Activated CD8-positive, alpha-beta T cell treated with anti-CD3 and anti-CD28 coated beads for 36 hours (primary cell): ENCODE results near the gene MCF2L2. TPM values are rescaled to one million over a fixed set of nuclear protein-coding genes. Genes with fewer than 3 reads are reported as not detected.
"Not testable (repeated sequence)": the region's sequence is repeated elsewhere in the genome, so short reads cannot be mapped to it uniquely, and the experiment has no call there.

Experiments used
- ATAC-seq: fragments of 200-7000 bp; cut with Tn5 transposase; one replicate; pipeline ENCODE4 v1.10.0; 2021; ENCODE audit warnings: mild to moderate bottlenecking, moderate library complexity
- CTCF ChIA-PET: fragments of 350-600 bp; sonication (Branson Sonifier 250); formaldehyde crosslinking; loops from one replicate; lab custom pipeline; 2021; ENCODE audit warnings: antibody characterized with exemption; lab: Charles Lee
- POLR2A ChIA-PET: fragments of 350-600 bp; sonication (Branson Sonifier 250); formaldehyde crosslinking; loops from one replicate; lab custom pipeline; 2021; ENCODE audit warnings: antibody characterized with exemption; lab: Charles Lee
- DNase-seq: peaks from one replicate; pipeline ENCODE4 v3.0.0-alpha.2; 2020
- H3K27ac Mint-ChIP-seq: one replicate; pipeline ENCODE4 v1.8.0; 2021; ENCODE audit warnings: mild to moderate bottlenecking, mixed read lengths
- H3K27me3 Mint-ChIP-seq: one replicate; pipeline ENCODE4 v1.8.0; 2021; ENCODE audit warnings: mixed read lengths
- H3K36me3 Mint-ChIP-seq: one replicate; pipeline ENCODE4 v1.8.0; 2021; ENCODE audit warnings: low read depth, mixed read lengths
- H3K4me1 Mint-ChIP-seq: one replicate; pipeline ENCODE4 v1.8.0; 2021; ENCODE audit warnings: low read depth, mixed read lengths
- H3K4me3 Mint-ChIP-seq: one replicate; pipeline ENCODE4 v1.8.0; 2021; ENCODE audit warnings: mild to moderate bottlenecking, moderate library complexity, mixed read lengths
- H3K9me3 Mint-ChIP-seq: one replicate; pipeline ENCODE4 v1.8.0; 2021; ENCODE audit warnings: mixed read lengths
- intact Hi-C: fragments of 100-400 bp; cut with micrococcal nuclease; formaldehyde crosslinking; loops from one replicate; pipeline ENCODE4 v1.10.0; 2022
- total RNA-seq, 2 experiments: library from RNA; stranded (reverse); gene quantifications; one replicate each; pipeline ENCODE4 v1.2.3, GENCODE V29; 2021
- TF ChIP-seq, protein P1 (sequence below): fragments of 200-600 bp; IDR thresholded peaks from one replicate; pipeline ENCODE4 v1.8.0; 2022; ENCODE audit warnings: antibody characterized with exemption, mild to moderate bottlenecking

Gene MCF2L2
- total RNA-seq, 2 experiments from 2014 or later, result 3.5 to 3.7 TPM

DNA sequence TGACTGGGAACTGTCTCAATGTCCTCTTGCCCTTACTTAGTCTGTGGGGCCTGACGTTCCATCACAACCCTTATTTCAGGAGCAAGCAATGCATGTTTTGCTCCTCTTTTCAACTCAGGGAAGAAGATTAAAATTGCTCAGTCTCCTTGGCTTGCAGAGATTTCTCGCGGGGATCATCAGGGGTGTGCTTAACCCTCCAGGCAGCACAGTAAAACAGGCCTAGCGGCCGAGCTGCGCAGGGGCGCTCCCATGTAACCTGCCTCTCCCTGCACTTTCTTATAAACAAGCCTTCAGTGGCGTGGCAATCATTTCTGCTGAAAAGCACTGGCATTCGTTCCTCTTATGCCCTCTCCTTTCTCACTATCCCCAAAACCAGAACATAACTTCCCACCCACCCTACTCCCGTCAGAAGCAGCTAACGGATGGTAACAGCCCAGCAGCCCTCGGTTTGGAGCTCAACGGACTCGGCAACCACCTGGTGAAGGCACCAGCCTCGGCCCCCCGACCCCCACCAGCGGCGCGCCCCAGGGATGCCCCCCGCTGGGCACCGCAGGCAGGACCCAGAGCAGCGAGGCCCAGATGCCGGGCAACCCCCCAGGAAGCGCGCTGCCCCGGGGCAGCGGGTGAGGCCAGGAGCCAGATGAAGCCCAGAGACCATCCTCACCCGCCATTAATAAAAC is 1.1 kb downstream of the MCF2L2 start:
- Mint-ChIP-seq H3K27me3 (no peaks in the 10 kb centered on the region), H3K9me3 (no peaks in the 10 kb centered on the region), H3K4me1 (peaks cover 36% of the 10 kb centered on the region), H3K36me3 (no peaks in the 10 kb centered on the region), H3K4me3 (peak overlapping the region; percentile 84), H3K27ac (peak overlapping the region; percentile 30)
- TF ChIP-seq, protein P1, sequence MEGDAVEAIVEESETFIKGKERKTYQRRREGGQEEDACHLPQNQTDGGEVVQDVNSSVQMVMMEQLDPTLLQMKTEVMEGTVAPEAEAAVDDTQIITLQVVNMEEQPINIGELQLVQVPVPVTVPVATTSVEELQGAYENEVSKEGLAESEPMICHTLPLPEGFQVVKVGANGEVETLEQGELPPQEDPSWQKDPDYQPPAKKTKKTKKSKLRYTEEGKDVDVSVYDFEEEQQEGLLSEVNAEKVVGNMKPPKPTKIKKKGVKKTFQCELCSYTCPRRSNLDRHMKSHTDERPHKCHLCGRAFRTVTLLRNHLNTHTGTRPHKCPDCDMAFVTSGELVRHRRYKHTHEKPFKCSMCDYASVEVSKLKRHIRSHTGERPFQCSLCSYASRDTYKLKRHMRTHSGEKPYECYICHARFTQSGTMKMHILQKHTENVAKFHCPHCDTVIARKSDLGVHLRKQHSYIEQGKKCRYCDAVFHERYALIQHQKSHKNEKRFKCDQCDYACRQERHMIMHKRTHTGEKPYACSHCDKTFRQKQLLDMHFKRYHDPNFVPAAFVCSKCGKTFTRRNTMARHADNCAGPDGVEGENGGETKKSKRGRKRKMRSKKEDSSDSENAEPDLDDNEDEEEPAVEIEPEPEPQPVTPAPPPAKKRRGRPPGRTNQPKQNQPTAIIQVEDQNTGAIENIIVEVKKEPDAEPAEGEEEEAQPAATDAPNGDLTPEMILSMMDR, result no peak
- ChIA-PET CTCF (interaction anchor here (1.4 to 1.8 kb wide), 6 partner anchors 8 to 457 kb away, joined by 3 to 6 read pairs (median 4); no protein-coding TSS in a partner anchor), POLR2A (interaction anchor here (1.0 to 2.1 kb wide), 4 partner anchors 11 to 128 kb away, joined by 3 to 6 read pairs (median 4); partner anchors contain the start of gene KLHL6)
- no peak for DNase-seq
- intact Hi-C loops, result no loop called here
- ATAC-seq, result no peak

DNA sequence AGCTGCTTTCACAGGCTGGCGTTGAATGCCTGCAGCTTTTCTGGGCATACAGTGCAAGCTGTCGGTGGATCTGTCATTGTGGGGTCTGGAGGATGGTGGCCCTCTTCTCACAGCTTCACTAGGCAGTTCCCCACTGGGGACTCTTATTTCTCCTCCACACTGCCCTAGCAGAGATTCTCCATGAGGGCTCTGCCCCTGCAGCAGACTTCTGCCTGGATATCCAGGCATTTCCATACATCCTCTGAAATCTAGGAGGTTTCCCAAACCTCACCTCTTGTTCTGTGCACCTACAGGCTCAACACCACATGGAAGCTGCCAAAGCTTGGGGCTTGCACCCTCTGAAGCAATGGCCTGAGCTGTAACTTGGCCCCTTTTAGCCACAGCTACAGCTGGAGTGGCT is 9.6 kb downstream of the MCF2L2 start:
- POLR2A ChIA-PET, ATAC-seq, intact Hi-C loops, DNase-seq, H3K27ac Mint-ChIP-seq, H3K4me3 Mint-ChIP-seq, H3K27me3 Mint-ChIP-seq, H3K4me1 Mint-ChIP-seq: not testable (repeated sequence)
- H3K36me3 Mint-ChIP-seq, result peaks cover 21% of the 10 kb centered on the region
- peaks cover 24% of the 10 kb centered on the region for H3K9me3 Mint-ChIP-seq
- CTCF ChIA-PET, result interaction anchor here (1.5 kb wide), 1 partner anchor 9 kb away, joined by 3 read pairs; the partner anchor contains the start of gene MCF2L2

DNA sequence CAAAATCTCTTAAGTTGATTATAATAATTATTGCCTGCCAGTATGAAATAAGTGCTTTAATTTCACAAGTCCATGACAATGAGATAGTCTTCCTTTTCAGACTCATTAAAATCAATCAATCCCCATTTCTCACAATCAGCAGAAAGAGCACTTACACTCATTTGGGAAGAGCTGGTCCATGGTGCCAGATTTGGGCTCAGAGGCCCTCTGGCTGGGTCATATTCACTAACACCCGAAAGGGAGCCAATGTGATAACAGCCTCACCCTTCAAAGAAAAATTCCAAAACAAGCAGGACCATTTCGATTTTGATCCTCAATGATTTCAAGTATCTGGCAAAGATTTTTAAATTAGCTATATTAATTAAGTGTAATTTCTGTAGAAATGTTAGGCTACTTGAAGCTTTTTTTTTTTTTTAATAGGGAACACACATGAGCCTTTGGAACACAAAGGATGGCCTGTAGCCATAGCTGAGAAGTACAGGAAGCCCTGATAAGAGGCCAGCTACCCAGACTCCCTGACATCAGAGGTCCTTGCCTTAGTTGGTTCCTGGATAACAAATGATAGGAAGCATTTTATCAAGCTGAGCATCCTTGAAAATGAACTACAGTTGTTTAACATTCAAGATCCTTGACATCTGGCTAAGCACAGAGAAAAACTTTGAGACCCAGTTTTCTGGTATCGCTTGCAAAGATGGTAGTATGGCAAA is 17.1 kb downstream of the MCF2L2 start:
- Mint-ChIP-seq H3K36me3 (no peaks in the 10 kb centered on the region), H3K4me3 (no peak overlapping the region), H3K27ac (no peak overlapping the region), H3K27me3 (no peaks in the 10 kb centered on the region), H3K4me1 (no peaks in the 10 kb centered on the region), H3K9me3 (no peaks in the 10 kb centered on the region)
- TF ChIP-seq, protein P1, result no peak
- DNase-seq (no peak), ATAC-seq (no peak)
- ChIA-PET POLR2A (interaction anchor here (0.6 to 1.3 kb wide), 2 partner anchors 14 to 591 kb away, joined by 3 read pairs; no protein-coding TSS in a partner anchor), CTCF (interaction anchor here (0.8 to 3.1 kb wide), 2 partner anchors 227 to 289 kb away, joined by 3 to 13 read pairs; no protein-coding TSS in a partner anchor)
- intact Hi-C loops, result no loop called here

- Mint-ChIP-seq H3K36me3 (no peaks in the 10 kb centered on the region), H3K27me3 (no peaks in the 10 kb centered on the region), H3K4me1 (no peaks in the 10 kb centered on the region), H3K27ac (no peak overlapping the region), H3K9me3 (no peaks in the 10 kb centered on the region), H3K4me3 (no peak overlapping the region)
- ChIA-PET CTCF (interaction anchor here (0.8 to 3.1 kb wide), 5 partner anchors 14 to 288 kb away, joined by 3 to 13 read pairs (median 5); no protein-coding TSS in a partner anchor), POLR2A (interaction anchor here (1.3 kb wide), 1 partner anchor 14 kb away, joined by 3 read pairs; no protein-coding TSS in a partner anchor)
- TF ChIP-seq, protein P1, result no peak
- no peak for ATAC-seq
- intact Hi-C loops, result no loop called here
- DNase-seq, result no peak
These were observed 17.7 kb downstream of the MCF2L2 start for GRCh38 chr3:183410759-183411158.

GRCh38 chr3:183410280-183410679 is 18.1 kb downstream of the MCF2L2 start:
- no peak overlapping the region for H3K4me3 Mint-ChIP-seq
- DNase-seq (no peak), ATAC-seq (no peak)
- H3K27ac Mint-ChIP-seq, result no peak overlapping the region
- intact Hi-C loops, result no loop called here
- CTCF ChIA-PET, result interaction anchor here (0.8 to 3.1 kb wide), 5 partner anchors 15 to 287 kb away, joined by 3 to 13 read pairs (median 5); no protein-coding TSS in a partner anchor
- TF ChIP-seq, protein P1, result no peak
- no peaks in the 10 kb centered on the region for H3K9me3 Mint-ChIP-seq
- H3K4me1 Mint-ChIP-seq, result no peaks in the 10 kb centered on the region
- no peaks in the 10 kb centered on the region for H3K36me3 Mint-ChIP-seq
- POLR2A ChIA-PET, result interaction anchor here (0.7 to 1.3 kb wide), 2 partner anchors 15 to 34 kb away, joined by 3 read pairs; no protein-coding TSS in a partner anchor
- no peaks in the 10 kb centered on the region for H3K27me3 Mint-ChIP-seq
